HG03175 (cell line): ENCODE results near the gene HERC2.
"Not testable (repeated sequence)": the region's sequence is repeated elsewhere in the genome, so short reads cannot be mapped to it uniquely, and the experiment has no call there.

Experiments
- ATAC-seq: cut with Tn5 transposase; IDR thresholded peaks from one replicate; pipeline ENCODE4 v1.9.1; 2021; ENCODE audit warnings: mild to moderate bottlenecking, moderate library complexity; ENCODE audit not compliant: unreplicated experiment

The HERC2 gene

GRCh38 chr15:28228990-28229640 lies 92.9 kb downstream of the HERC2 start:
- not testable (repeated sequence) for ATAC-seq

- ATAC-seq: no peak
These were observed 93.9 kb downstream of the HERC2 start for GRCh38 chr15:28228096-28228495.

- ATAC-seq: not testable (repeated sequence)
These were observed 94.7 kb downstream of the HERC2 start for GRCh38 chr15:28227303-28227702.

- ATAC-seq: not testable (repeated sequence)
These were observed 99.4 kb downstream of the HERC2 start for GRCh38 chr15:28222612-28223011.

GRCh38 chr15:28221696-28222095 lies 100.3 kb downstream of the HERC2 start:
- ATAC-seq: not testable (repeated sequence)

GRCh38 chr15:28219116-28219515 lies 102.9 kb downstream of the HERC2 start:
- no peak for ATAC-seq

GRCh38 chr15:28216946-28217546 lies 104.9 kb downstream of the HERC2 start:
- ATAC-seq: not testable (repeated sequence)

- ATAC-seq: not testable (repeated sequence)
These were observed 106.5 kb downstream of the HERC2 start for GRCh38 chr15:28215521-28215920.

GRCh38 chr15:28214006-28214790 lies 107.8 kb downstream of the HERC2 start:
- not testable (repeated sequence) for ATAC-seq

GRCh38 chr15:28213393-28213792 lies 108.6 kb downstream of the HERC2 start:
- not testable (repeated sequence) for ATAC-seq

- ATAC-seq: no peak
These were observed 113.4 kb downstream of the HERC2 start for GRCh38 chr15:28208583-28208982.

- ATAC-seq: not testable (repeated sequence)
These were observed 116.3 kb downstream of the HERC2 start for GRCh38 chr15:28205640-28206039.

- ATAC-seq: not testable (repeated sequence)
These were observed 118.7 kb downstream of the HERC2 start for GRCh38 chr15:28203055-28203828.

- not testable (repeated sequence) for ATAC-seq
These were observed 119.9 kb downstream of the HERC2 start for GRCh38 chr15:28202124-28202523.

GRCh38 chr15:28198215-28198614 lies 123.8 kb downstream of the HERC2 start:
- ATAC-seq: not testable (repeated sequence)

- not testable (repeated sequence) for ATAC-seq
These were observed 124.3 kb downstream of the HERC2 start for GRCh38 chr15:28197694-28198093.

- ATAC-seq: not testable (repeated sequence)
These were observed 125.4 kb downstream of the HERC2 start for GRCh38 chr15:28196581-28196980.

- no peak for ATAC-seq
These were observed 129.2 kb downstream of the HERC2 start for GRCh38 chr15:28192772-28193171.

GRCh38 chr15:28191832-28192231 lies 130.1 kb downstream of the HERC2 start:
- no peak for ATAC-seq

- no peak for ATAC-seq
These were observed 131.4 kb downstream of the HERC2 start for GRCh38 chr15:28190391-28191174.
